NCI-H526 treated with DMSO at 0.1 percent for 48 hours (cell line): Measurements from ENCODE around the gene ZNF319.

Experiments used
- DNase-seq: peaks from one replicate; lab custom pipeline; 2025; lab: John Stamatoyannopoulos, UW

Gene ZNF319

DNA sequence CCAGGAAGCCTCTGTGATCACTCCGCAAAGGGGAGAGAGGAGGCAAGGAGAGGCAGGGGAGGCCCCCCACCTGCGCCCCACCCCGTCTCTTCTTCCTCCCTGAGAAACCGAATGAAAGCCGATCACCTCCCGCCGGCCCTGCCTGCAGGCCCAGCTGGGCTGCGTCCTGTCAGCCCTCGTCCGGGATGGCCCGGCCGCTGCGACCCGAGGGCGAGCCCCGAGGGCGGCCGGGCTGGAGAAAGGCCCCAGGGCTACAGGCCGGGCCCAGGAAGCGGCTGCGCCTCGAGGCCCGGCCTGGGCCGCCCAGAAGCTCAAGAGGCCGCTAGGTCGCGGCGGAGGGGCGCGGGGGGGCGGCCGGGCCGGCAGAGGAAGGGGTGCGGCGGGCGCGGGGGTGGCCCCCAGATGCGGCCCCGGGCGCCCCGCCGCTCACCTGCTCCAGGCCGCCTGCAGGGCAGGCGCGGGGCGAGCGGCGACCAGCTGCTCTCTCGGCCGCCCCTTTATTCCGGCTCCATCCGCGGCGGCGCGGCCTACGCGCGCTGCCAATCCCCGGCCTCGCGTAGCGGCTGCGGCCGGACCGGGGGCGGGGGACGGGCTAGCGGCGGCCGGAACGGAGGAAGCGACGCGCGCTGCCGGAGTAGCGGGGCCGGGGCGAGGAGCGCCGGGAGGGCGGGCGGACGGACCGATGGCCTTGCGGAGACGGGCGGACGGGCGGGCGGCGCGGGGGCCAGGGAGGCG is at the start of gene ZNF319:
ZNF319 (minus strand) TSS at position 702 of the 735 bp plus-strand sequence. CDS start 2,407 bp downstream, outside the sequence.
- DNase-seq: no peak

DNA sequence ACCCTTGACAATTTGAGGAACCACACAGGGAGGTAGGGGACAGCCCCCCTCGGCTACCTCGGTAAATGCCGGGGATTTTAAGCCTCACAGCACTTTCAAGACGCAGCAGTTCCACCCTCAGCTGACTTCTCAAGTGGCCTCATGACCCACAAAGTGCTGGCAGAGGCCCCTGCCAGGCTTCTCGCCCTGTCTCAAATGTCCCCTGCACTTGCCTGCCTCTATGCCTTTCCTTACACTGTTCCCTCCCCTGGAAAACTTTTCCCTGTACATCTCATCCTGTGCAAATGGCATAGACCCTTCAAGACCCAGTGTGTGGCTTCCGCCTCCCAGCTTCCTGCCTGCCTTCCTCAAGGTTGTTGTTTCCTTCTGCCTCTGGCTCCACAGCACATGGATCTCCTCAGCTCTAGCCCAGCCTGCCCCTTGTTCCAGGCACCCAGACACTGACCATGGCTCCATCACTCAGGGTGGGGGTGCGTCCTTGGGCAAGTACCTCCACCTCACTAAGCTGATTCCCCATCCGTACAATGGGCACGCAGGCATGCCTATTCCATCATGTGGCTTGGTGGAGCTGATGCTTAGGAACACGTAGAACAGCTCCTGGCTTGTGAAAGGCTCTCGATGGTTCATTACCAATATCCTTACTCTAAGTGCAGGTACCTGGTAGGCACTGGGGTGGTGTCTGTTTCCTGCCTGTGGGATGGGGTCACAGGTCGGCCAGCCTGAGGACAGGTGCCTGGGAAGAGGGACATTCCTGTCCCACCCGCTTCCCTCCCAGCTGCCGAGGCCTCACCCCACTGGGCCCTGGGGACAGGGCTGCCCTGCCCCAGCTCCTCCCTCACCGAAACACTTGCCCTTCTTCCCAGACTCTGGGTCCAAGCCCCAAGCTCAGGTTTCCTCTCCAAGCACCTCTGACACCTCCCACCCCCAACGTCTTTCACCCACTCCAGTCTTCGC is 49.0 kb upstream of the ZNF319 start:
- DNase-seq: no peak

DNA sequence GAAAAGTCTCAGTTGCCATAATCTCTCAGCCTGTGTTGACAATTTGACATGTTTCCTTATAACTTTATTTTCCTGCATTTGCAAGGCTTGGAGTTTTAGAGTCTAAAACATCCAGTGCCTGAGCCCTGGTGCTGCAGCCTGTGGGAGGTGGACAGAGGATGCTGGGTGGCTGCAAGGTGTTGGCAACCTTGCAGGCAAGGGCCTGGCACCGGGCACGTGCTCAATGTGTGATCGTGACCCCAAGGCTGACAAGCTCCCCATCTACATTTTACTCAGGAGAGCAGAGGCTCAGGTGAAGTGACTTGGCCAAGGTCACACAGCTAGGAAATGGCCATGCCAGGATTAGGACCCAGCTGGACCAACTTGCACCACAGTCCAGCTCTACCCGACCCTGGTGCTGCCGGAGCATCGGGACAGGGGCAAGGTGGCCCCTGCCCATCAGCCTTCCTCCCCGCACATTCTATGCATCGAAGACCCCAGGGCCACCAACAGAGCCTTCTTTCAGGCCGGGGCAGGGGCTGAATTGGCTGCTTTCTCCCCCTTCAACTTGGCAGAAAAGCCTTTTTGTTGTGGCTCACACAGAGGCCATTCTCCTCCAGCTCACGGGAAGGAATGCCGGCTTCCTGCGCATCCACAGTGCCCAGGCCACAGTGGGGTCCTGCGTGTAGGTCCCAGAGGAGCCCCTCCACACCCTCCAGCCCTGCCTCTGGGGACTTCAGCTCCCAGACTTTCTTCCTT is 48.2 kb upstream of the ZNF319 start:
- DNase-seq: no peak

DNA sequence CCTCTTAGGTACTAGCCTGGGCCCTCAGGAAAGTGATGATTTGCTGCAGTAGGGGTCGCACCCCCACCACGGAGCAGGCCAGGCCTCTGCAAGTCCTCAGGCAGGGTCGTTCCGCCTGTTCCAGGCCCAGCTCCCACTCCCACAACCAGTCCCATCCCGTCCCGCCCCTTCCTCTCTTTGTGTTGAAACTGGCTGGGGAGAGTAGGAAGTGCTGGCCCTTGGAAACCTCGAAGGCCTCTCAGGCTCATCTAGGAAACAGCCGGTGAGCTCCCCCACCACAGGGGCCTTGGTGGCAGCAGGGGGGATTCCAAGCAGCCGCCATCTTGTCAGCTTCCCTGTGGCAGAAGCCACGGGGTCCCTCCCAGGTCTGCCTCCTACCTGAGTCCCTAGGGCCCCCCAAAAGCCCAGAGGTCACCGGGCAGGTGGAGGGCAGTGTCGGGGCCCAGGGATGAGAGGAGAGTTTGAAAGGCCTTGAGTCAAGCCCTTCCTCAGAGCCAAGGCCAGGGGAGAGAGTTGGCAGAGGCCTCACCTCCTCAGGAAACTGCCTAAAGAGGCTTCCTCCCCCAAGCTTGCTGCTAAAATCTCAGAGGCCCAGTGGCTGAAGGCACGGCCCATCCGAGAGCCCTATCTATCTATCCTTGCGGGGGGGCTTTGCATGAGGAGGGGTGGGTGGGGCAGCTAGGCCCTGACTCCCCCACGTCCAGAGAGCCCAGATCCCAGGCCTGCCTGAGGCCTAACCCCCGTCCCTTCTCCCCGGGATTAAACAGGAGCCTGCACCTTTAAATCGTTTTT is 47.3 kb upstream of the ZNF319 start:
- no peak for DNase-seq

DNA sequence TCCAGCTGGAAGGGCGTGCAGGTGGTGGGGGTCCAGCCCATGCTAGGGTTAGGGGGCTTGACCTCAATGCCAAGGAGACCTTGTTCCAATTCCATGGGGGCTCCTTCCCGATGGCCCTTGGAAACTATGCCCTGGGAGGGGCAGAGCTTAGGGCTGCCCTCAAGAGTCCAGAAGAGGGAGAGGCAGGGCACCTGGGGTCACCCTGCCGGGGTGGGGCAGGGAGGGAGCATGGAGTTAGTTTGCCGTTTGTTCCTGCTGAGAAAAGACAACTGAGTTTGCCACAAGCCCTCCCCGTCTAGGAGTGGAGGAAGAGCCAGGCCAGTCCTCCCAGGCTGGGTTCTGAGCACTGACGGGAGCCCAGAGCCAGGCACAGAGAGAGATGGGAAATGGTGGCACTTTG is 46.5 kb upstream of the ZNF319 start:
- DNase-seq: no peak

DNA sequence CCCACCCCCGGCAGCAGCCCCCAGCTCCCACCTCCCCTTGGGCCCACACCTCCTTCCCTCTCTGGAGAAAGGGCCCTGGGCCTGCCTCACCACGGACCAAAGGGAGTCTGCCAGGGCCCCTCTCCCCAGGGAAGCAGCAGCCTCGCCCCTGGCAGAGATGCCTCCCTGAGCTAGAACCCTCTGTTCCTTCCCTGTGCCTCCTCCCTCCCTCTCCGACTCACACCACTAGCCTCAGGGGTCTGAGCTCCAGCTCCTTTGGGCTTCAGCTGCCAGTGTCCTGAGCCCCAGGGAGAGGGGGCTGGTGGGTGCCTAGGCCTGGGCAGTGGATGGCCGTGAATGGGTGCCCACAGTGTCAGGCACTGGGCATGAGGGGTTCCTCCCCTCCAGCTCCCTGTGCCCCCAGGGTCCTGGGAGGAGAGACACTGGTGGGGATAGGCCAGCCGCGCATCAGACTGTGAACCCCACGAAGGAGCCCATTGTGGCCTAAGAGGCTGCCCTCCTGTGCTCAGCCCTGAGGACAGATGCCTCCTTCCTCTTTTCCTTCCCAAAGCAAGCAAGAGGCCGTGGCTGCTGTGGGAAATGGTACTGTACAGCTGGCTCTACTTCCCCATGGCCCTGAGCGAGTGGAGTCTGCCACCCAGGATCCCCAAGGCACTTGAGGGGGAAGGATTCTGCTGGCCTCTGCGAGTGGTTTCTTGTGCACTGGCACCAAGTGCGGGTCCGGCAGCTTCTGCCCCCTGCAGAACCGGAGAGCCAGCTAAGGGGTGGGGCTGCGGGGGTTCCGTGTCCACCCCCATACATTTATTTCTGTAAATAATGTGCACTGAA is 45.8 kb upstream of the ZNF319 start:
- no peak for DNase-seq

DNA sequence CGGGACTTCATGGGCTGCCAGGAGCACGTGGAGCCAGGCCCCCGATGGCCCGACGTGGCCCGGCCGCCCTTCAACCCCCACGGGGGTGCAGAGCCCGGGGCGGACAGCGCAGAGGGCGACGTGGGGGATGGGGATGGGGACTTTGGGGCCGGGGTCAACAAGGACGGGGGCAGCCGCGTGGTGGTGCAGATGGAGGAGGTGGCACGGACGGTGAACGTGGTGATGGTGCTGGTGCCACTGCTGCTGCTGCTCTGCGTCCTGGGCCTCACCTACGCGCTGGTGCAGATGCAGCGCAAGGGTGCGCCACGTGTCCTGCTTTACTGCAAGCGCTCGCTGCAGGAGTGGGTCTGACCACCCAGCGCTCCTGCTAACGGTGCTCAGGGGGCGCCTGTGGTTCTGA is 44.6 kb upstream of the ZNF319 start:
- DNase-seq: no peak

DNA sequence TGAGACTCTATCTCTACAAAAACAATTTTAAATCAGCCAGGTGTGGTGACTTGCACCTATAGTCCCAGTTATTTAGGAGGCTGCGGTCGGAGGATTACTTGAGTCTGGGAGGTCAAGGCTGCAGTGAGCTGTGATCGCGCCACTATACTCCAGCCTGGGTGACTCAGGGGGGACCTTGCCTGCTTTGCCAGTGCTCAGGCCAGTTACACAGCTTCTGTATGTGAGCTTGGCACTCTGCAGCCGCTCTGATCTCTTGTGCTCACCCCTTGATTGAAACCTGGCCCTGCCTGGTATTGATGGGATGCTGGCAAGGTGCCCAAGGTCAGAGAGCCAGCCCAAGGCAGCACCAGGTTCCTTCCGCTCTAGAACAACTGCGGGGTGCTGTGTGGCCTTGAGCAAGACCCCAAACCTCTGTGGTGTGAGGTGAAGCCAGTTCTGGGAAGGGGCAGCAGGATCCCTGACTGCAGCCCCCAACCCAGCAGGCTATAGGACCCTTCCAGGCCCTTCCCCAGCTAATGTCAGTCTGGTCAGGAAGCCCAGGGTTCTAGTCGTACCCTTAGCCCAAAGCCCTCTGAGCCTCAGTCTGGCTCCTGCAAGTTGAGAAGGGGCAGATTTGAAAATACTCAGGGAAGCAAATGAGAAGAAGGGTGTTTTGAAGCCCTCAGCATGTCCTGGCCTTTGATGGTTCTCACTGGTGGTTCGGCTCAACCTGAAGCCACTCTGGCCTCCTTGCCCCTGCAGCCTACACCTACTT is 44.0 kb upstream of the ZNF319 start:
- no peak for DNase-seq

DNA sequence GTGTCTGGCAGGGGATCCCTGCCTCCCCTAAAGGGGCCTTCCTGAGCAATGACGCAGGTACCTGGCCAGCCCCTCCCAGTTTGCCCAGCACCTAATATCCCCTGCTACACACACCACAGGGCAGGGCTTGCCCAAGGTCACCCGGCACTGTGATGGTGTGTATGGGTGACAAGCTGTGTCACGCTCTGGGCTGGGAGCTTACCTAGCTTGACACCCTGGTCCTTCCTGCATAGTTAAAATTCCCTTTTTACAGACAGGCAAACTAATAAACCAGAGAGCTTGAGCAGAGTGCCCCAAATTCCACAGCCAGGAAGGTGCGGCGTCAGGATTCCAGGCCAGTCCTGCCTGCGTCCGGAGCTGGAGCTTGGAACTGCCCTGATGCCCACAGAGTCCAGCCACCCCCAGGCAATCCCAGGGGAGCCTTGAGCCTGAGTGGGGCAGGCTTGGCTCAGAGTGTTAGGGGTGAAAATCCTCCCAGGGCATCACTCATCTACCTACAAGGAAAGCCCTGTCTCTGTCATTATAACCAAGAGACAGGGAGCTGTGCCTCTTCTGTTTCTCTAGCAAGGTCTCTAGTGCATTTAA is 43.2 kb upstream of the ZNF319 start:
- DNase-seq: no peak

DNA sequence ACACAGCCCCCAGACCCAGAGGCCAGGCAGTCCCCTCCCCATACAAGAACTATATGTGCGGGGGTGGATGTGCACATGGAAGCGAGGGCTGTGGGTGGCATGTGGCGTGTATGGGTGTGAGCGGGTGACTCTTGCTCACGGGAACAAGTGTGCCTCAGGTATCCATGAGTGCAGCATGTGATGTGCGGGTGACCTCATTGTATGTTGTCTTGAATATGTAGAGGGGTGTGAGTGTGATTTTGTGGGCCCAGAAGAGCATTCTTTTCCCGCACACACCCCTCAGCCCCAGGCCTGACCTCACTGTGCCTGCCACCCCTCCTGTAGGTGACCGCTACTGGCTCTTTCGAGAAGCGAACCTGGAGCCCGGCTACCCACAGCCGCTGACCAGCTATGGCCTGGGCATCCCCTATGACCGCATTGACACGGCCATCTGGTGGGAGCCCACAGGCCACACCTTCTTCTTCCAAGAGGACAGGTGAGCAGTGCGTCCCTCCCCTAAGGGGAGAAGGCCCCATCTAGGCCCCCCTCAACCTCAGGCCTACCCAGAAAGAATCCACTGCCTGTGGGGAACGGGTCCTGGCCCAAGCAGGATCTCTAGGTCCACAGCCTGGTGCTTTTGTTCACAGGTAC is 42.5 kb upstream of the ZNF319 start:
- no peak for DNase-seq

DNA sequence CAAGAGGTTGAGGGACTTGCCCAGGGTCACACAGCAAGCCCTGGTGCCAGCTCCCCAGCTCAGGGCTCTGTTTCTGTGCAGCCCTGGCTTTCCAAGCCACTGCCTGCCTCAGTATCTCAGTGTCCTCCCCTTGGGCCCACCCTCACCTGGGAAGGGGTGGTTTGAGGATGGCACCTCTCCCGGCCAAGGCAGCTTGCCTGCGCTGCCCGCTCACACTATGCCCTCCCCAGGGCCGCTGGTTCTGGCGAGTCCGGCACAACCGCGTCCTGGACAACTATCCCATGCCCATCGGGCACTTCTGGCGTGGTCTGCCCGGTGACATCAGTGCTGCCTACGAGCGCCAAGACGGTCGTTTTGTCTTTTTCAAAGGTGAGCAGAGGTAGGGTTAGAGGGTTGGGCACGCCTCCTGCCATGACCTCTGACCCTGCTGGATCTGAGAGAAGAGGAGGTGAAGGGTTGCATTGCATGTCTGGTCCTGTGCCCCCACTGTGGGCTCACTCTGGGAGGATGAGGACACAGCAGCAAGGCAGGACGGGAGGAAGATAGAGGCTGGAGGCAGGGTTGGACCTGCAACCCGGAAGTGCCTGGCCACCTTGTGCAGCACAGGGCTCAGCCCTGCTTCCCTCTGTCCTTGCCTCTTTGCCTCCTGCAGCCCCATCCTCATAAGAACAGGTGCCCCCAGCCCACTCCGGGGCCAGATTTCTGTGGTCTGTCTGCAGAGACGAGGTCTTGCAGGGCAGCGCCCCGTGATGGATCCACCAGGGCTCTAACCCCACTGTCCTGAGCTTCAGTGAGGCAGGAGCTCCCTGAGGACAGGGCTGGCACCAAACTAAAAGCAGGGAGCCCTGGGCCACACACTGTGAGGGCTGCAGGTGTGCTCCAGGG is 41.8 kb upstream of the ZNF319 start:
- no peak for DNase-seq

DNA sequence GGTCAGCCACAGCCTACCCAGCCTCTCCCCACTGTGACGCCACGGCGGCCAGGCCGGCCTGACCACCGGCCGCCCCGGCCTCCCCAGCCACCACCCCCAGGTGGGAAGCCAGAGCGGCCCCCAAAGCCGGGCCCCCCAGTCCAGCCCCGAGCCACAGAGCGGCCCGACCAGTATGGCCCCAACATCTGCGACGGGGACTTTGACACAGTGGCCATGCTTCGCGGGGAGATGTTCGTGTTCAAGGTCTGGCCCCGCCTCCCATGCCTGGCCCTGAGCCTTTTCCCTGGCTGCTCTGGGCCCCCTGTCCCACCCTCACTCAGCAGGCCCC is 41.1 kb upstream of the ZNF319 start:
- DNase-seq: no peak

DNA sequence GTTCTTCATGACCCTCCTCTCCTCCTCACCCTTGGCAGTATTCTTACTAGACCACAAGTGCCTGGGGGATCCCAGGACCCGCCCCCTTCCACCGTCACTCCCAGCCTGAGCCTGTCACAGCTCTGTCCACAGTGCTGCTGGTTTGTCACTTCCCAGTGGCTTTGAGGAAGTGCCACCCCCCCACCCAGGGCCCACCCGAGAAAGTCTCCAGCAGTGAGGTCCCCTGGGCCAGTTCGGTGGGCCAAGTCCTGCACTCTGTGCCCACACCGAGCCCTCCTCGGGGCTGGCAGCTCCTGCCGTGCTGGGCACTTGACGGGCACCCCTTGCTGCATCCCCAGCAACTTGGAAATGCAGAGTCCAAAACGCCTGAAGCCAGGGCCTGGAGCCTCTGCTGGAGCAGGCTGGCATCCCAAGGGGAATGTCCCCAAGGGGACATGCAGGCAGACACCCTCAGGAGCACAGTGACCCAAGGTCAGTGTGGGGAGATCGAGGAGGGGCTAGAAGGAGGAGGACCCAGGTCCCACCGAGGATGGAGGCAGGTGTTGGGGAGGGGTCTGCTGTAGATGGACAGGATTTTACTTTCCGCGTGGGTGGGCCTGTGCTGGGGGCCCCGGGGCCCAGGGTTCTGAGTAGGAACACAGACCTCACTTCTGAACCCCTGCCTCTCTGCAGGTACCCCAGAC is 40.6 kb upstream of the ZNF319 start:
- DNase-seq: no peak

DNA sequence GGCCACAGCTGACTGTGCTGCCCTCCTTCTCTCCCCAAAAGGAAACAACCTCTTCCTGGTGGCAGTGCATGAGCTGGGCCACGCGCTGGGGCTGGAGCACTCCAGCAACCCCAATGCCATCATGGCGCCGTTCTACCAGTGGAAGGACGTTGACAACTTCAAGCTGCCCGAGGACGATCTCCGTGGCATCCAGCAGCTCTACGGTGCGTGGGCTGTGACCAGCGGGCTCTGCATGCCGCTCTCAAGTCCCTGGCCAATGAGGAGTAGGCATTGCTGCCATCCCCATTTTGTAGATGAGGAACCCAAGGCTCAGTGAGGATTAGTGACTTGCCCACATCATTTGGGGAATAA is 40.0 kb upstream of the ZNF319 start:
- DNase-seq: no peak

DNA sequence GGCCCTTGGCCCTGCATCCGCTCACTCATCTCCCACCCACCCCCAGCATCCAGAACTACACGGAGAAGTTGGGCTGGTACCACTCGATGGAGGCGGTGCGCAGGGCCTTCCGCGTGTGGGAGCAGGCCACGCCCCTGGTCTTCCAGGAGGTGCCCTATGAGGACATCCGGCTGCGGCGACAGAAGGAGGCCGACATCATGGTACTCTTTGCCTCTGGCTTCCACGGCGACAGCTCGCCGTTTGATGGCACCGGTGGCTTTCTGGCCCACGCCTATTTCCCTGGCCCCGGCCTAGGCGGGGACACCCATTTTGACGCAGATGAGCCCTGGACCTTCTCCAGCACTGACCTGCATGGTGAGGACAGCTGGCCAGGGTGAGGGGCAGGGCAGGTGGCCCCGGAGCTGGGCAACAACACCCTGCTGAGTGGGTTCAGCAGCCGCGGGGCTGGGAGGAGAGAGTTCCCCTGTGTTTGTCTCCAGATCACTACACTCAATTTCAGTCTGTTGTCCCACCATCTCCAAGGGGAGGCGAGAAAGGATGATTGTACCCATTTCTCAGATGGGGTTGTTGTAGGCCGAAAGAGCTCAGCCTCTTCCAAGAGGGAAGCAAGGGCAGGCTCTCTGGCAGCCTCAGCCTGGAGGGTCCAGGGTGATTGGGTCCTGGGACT is 39.5 kb upstream of the ZNF319 start:
- no peak for DNase-seq

DNA sequence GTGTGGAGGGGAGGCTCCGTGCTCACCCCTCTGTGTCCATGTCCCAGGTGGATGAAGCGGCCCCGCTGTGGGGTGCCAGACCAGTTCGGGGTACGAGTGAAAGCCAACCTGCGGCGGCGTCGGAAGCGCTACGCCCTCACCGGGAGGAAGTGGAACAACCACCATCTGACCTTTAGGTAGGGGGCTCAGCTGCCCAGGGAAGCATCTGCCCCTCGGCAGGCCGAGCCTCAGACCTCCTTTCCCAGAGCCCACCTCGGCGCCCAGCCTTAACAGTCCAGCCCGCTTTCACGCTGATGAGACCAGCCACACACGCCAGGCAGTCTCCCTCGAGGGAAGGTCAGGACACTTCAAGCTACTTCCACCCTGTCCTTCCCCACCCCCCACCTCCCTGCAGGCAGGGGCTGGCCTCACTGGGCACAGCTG is 37.8 kb upstream of the ZNF319 start:
- DNase-seq: no peak

DNA sequence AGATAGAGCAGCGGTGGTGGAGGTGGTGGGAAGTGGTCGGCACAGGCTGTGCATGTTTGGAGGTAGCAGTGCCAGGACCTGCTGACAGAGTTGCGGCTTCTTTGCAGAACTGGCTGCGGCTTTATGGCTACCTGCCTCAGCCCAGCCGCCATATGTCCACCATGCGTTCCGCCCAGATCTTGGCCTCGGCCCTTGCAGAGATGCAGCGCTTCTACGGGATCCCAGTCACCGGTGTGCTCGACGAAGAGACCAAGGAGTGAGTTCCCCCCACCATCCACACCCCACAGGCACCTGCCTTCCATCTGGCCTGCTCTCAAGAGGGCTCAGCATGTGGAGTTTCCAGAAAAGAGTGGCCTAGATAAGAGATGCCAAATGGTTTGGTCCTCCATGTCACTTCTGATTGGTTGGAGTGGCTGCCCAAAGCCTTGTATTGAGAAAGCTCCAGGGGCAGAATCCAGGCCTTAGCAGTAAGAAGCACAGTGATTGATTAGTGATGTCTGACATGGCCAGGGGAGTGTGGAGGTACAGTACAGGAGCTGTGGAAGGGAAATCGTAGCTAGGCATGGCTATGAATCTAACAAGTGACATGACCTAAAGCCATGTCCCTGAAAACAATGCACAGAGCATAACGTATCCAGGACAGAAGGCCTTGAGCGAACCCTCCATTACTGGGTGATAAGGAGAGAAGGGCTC is 37.0 kb upstream of the ZNF319 start:
- no peak for DNase-seq
